Endothelial cell of umbilical vein (primary cell): ENCODE measurements around the gene SLC35F3. TPM values are rescaled to one million over a fixed set of nuclear protein-coding genes. Genes with fewer than 3 reads are reported as not detected.

Experiments used
- BruUV-seq: library from RNA; stranded (reverse); fragments of 400-500 nt; replicated peaks from 2 replicates; lab custom pipeline; 2021; lab: Mats Ljungman, UMichigan
- CTCF ChIA-PET: fragments of 300-600, 350-600 bp; sonication (Branson Sonifier 250); formaldehyde crosslinking; loops from one replicate; lab custom pipeline; 2021; ENCODE audit warnings: antibody characterized with exemption, inconsistent platforms; lab: Charles Lee
- POLR2A ChIA-PET: fragments of 300-600, 350-600 bp; sonication (Branson Sonifier 250); formaldehyde crosslinking; loops from one replicate; lab custom pipeline; 2021; ENCODE audit warnings: antibody characterized with exemption, inconsistent platforms; lab: Charles Lee
- DNase-seq: peaks from one replicate; pipeline ENCODE4 v3.0.0-alpha.2; 2011; ENCODE audit warnings: low read depth, low spot score
- FAIRE-seq: peaks from 2 replicates; lab custom pipeline; 2011; peaks lifted over from hg19 to GRCh38; lab: Jason Lieb, UNC
- H2AFZ ChIP-seq: 2 replicates; pipeline ENCODE4 v1.6.0; 2012; ENCODE audit warnings: low read depth, low read length, control low read depth, inconsistent platforms
- H3K27ac ChIP-seq: 2 replicates; pipeline ENCODE4 v1.5.1; 2011; ENCODE audit warnings: low read depth, mild to moderate bottlenecking, control low read depth, low read length, moderate library complexity; ENCODE audit not compliant: insufficient read depth
- H3K27me3 ChIP-seq, 2 experiments: 2 replicates each; pipeline versions ENCODE4 v1.6.0 to v1.6.1; 2011; ENCODE audit warnings: low read length in 2 of 2, mixed read lengths in 1 of 2; ENCODE audit not compliant: control insufficient read depth in 2 of 2, insufficient read depth in 2 of 2
- H3K36me3 ChIP-seq, 2 experiments: 2 replicates in 1 of 2; 3 replicates in 1 of 2; pipeline ENCODE4 v1.5.1; 2011; ENCODE audit warnings: low read length in 2 of 2, mild to moderate bottlenecking in 1 of 2, moderate library complexity in 1 of 2; ENCODE audit not compliant: control insufficient read depth in 2 of 2, insufficient read depth in 2 of 2; ENCODE audit errors: extremely low read depth in 1 of 2
- H3K4me1 ChIP-seq: 3 replicates; pipeline ENCODE4 v1.5.1; 2011; ENCODE audit warnings: mild to moderate bottlenecking, low read length; ENCODE audit not compliant: control insufficient read depth, insufficient read depth; ENCODE audit errors: extremely low read depth
- H3K4me2 ChIP-seq: 2 replicates; pipeline ENCODE4 v1.6.1; 2011; ENCODE audit warnings: low read length, control low read depth, mixed read lengths; ENCODE audit not compliant: insufficient read depth
- H3K4me3 ChIP-seq, 3 experiments: fragments of 200-600 bp in 1 of 3; sonication (generic), shearing (Covaris generic) in 1 of 3; replicated peaks in 1 of 3; 2 replicates each; pipeline ENCODE4 v1.5.1; 2011 to 2016; ENCODE audit warnings: control low read depth in 3 of 3, low read length in 3 of 3, mild to moderate bottlenecking in 2 of 3, inconsistent platforms in 1 of 3, low read depth in 1 of 3, moderate library complexity in 1 of 3; ENCODE audit not compliant: insufficient read depth in 1 of 3
- H3K79me2 ChIP-seq: 2 replicates; pipeline ENCODE4 v1.6.0; 2012; ENCODE audit warnings: low read length, inconsistent platforms; ENCODE audit not compliant: control insufficient read depth, insufficient read depth
- H3K9ac ChIP-seq: replicated peaks from 2 replicates; pipeline ENCODE3; 2011; ENCODE audit warnings: low read length, control low read depth; ENCODE audit not compliant: insufficient read depth; ENCODE audit errors: extremely low read depth
- H3K9me1 ChIP-seq: replicated peaks from 3 replicates; pipeline ENCODE4 v1.6.0; 2011; ENCODE audit warnings: mild to moderate bottlenecking, low read length; ENCODE audit not compliant: control insufficient read depth, insufficient read depth; ENCODE audit errors: extremely low read depth
- H3K9me3 ChIP-seq: replicated peaks from 2 replicates; pipeline ENCODE4 v1.5.1; 2012; ENCODE audit warnings: low read length, inconsistent platforms; ENCODE audit not compliant: control insufficient read depth, insufficient read depth
- H4K20me1 ChIP-seq: replicated peaks from 2 replicates; pipeline ENCODE3; 2011; ENCODE audit warnings: mild to moderate bottlenecking, low read length; ENCODE audit not compliant: control insufficient read depth, insufficient read depth; ENCODE audit errors: extremely low read depth
- EZH2 ChIP-seq: IDR thresholded peaks from 2 replicates; pipeline ENCODE4 v1.6.1; 2012; ENCODE audit warnings: borderline replicate concordance, low read depth, mild to moderate bottlenecking, moderate library complexity, low read length, inconsistent platforms; ENCODE audit not compliant: severe bottlenecking
- FOS ChIP-seq: IDR thresholded peaks from 2 replicates; pipeline ENCODE4 v1.6.1; 2011; ENCODE audit warnings: mild to moderate bottlenecking, low read length, moderate library complexity, borderline replicate concordance; ENCODE audit not compliant: insufficient read depth
- JUN ChIP-seq: IDR thresholded peaks from 2 replicates; pipeline ENCODE4 v1.6.1; 2011; ENCODE audit warnings: borderline replicate concordance, low read depth; ENCODE audit not compliant: insufficient read length, insufficient read depth
- MYC ChIP-seq: IDR thresholded peaks from one replicate; pipeline ENCODE4 v1.6.1; 2011; ENCODE audit warnings: mild to moderate bottlenecking, low read depth, low read length
- POLR2A ChIP-seq: IDR thresholded peaks from 2 replicates; pipeline ENCODE4 v1.6.1; 2012; ENCODE audit warnings: low read depth, mild to moderate bottlenecking, control low read depth, low read length
- POLR2AphosphoS5 ChIP-seq: IDR thresholded peaks from 2 replicates; pipeline ENCODE4 v1.6.1; 2012; ENCODE audit warnings: low read depth, mild to moderate bottlenecking, control low read depth, low read length, moderate library complexity; ENCODE audit not compliant: insufficient read depth
- dilution Hi-C: fragments of 300-500 bp; cut with MboI; formaldehyde crosslinking; loops from one replicate; pipeline ENCODE4 v1.15.0; 2019; ENCODE audit warnings: low sequenced_read_pairs; ENCODE audit not compliant: extremely low pct_ligation_motif_present
- intact Hi-C: fragments of 100-400 bp; cut with micrococcal nuclease; formaldehyde crosslinking; loops from one replicate; pipeline ENCODE4 v1.10.0; 2022
- polyA plus RNA-seq, 4 experiments: library from polyadenylated mRNA; depleted of rRNA in 3 of 4; stranded (reverse) in 3 of 4; unstranded in 1 of 4; fragments of >200 nt; gene quantifications; 2 replicates each; pipeline versions ENCODE4 v1.2.1 to v1.2.3, GENCODE V29; 2011 to 2012; ENCODE audit warnings: missing spikeins in 1 of 4
- total RNA-seq: library from RNA; stranded (reverse); gene quantifications from 2 replicates; pipeline ENCODE4 v1.2.3, GENCODE V29; 2021
- TF ChIP-seq, protein P1 (sequence below): IDR thresholded peaks from 2 replicates; pipeline ENCODE4 v1.6.1; 2011; ENCODE audit not compliant: insufficient read depth, insufficient read length
- TF ChIP-seq, protein P2 (sequence below), 2 donors: IDR thresholded peaks; 1 replicate in 1 of 2; 2 replicates in 1 of 2; pipeline ENCODE4 v1.5.1; 2011; ENCODE audit warnings: low read length in 2 of 2, mild to moderate bottlenecking in 2 of 2, moderate library complexity in 2 of 2, control low read depth in 1 of 2, inconsistent platforms in 1 of 2, low read depth in 1 of 2; ENCODE audit not compliant: insufficient read depth in 1 of 2; ENCODE audit errors: extremely low read depth in 1 of 2

The SLC35F3 gene
- total and polyA plus RNA-seq, 2 donors (not counting 3 experiments of a cell fraction or from before 2014, with no cell fraction given) = not detected

DNA sequence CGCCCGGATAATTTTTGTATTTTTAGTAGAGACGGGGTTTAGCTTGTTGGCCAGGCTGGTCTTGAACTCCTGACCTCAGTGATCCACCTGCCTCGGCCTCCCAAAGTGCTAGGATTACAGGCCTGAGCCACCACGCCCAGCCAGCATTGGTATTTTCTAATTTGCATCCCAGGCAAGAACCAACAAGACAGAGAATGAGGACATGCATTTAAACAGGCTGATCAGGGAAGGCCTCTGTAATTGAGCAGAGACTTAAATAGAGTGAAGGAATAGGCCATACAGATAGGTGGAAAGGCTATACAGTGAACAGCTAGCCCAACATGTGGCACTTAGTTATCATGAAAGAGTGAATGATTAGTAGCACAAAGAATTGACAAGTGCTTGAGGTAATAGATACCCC lies 230.4 kb downstream of the SLC35F3 start:
- Histone ChIP-seq H3K27me3 (no peaks in the 10 kb centered on the region), H3K9me1 (no peaks in the 10 kb centered on the region), H4K20me1 (no peaks in the 10 kb centered on the region), H3K9me3 (no peaks in the 10 kb centered on the region), H3K9ac (no peak overlapping the region), H3K36me3 (no peaks in the 10 kb centered on the region), H2AFZ (no peak overlapping the region), H3K79me2 (no peaks in the 10 kb centered on the region), H3K27ac (no peak overlapping the region), H3K4me3 (no peak overlapping the region), H3K4me2 (no peak overlapping the region), H3K4me1 (no peaks in the 10 kb centered on the region)
- FAIRE-seq (no peak), DNase-seq (no peak)
- CTCF ChIA-PET = no interaction called here
- BruUV-seq = no TSS peak
- TF ChIP-seq POLR2AphosphoS5 = no peak
- TF ChIP-seq FOS = no peak
- no peak for TF ChIP-seq POLR2A
- no peak for TF ChIP-seq EZH2
- TF ChIP-seq MYC = no peak
- TF ChIP-seq, protein P1, sequence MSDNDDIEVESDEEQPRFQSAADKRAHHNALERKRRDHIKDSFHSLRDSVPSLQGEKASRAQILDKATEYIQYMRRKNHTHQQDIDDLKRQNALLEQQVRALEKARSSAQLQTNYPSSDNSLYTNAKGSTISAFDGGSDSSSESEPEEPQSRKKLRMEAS = no peak
- TF ChIP-seq JUN = no peak
- TF ChIP-seq, protein P2, sequence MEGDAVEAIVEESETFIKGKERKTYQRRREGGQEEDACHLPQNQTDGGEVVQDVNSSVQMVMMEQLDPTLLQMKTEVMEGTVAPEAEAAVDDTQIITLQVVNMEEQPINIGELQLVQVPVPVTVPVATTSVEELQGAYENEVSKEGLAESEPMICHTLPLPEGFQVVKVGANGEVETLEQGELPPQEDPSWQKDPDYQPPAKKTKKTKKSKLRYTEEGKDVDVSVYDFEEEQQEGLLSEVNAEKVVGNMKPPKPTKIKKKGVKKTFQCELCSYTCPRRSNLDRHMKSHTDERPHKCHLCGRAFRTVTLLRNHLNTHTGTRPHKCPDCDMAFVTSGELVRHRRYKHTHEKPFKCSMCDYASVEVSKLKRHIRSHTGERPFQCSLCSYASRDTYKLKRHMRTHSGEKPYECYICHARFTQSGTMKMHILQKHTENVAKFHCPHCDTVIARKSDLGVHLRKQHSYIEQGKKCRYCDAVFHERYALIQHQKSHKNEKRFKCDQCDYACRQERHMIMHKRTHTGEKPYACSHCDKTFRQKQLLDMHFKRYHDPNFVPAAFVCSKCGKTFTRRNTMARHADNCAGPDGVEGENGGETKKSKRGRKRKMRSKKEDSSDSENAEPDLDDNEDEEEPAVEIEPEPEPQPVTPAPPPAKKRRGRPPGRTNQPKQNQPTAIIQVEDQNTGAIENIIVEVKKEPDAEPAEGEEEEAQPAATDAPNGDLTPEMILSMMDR (IDR thresholded peaks at IDR 0.05; ENCODE audit: extremely low read depth in 1 of 2, insufficient read depth in 1 of 2, low read depth in 1 of 2, low read length in 2 of 2) = no peak
- dilution Hi-C loops = no loop called here
- POLR2A ChIA-PET = interaction anchor here (0.6 kb wide), 1 partner anchor 60 kb away, joined by 3 read pairs; no protein-coding TSS in a partner anchor
- intact Hi-C loops = no loop called here
